Stimulated activated CD8-positive, alpha-beta memory T cell treated with anti-CD3 and anti-CD28 coated beads, Interleukin-12 subunit alpha, Interleukin-12 subunit beta, amount 100 ng/mL, for 4 hours (primary cell): ENCODE measurements around the gene CALY.

Experiments used
- DNase-seq: peaks from one replicate; pipeline ENCODE4 v3.0.0-alpha.2; 2020; ENCODE audit warnings: low read depth

CALY gene

DNA sequence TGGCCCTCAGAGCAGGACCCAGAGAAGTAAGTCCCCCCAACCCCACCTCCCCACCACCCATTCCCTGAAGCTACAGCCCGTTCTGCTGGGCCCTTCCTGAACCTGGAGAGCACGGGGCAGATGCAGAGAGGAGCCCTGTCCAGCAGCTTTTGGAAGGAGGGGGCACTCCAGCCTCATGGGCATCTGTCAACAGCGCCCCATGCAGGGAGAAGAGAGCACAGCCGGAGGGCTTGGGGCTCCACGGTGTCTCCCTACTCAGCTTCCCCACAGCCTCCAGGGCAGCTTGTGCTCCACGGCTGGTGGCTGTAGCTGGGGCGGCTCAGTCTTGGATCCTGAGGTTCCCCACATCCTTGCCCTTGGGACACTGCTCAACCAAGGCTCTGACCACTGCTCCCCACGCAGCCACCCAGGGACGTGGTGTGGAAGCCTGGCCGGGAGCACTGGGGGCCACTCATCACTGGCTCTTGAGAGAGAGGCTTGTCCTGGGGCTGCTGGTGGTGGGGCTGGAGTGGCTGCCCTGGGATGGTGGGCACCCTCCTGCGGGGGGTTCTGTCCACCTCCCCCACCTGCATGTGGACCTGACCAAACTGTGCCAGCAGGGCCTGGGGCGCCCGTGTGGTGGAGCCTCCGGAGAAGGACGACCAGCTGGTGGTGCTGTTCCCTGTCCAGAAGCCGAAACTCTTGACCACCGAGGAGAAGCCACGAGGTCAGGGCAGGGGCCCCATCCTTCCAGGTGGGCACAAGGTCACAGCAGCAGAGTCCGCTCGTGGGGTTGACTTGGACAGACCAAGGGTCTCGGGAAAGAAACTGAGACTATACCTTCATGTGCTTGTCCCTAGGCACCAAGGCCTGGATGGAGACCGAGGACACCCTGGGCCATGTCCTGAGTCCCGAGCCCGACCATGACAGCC is 15.0 kb upstream of the CALY start:
- no peak for DNase-seq

DNA sequence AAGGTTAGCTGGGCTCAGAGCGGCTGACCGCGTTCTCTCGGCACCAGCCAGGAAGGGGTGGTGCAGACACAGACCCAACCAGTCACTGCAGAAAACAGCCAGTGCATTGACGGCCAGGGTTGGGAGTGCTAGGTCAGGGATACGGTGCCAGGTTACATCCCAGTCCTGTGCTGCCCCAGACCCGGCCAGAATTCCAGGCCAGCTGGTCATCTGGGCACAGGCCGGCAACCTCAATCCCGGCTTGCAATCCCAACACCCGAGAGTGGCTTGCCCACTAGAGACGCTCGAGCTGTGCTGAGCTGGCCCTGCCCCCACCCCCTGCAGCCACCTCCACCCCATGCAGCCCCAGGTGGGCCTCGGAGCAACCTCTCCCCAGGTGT is 14.2 kb upstream of the CALY start:
- DNase-seq, result no peak

DNA sequence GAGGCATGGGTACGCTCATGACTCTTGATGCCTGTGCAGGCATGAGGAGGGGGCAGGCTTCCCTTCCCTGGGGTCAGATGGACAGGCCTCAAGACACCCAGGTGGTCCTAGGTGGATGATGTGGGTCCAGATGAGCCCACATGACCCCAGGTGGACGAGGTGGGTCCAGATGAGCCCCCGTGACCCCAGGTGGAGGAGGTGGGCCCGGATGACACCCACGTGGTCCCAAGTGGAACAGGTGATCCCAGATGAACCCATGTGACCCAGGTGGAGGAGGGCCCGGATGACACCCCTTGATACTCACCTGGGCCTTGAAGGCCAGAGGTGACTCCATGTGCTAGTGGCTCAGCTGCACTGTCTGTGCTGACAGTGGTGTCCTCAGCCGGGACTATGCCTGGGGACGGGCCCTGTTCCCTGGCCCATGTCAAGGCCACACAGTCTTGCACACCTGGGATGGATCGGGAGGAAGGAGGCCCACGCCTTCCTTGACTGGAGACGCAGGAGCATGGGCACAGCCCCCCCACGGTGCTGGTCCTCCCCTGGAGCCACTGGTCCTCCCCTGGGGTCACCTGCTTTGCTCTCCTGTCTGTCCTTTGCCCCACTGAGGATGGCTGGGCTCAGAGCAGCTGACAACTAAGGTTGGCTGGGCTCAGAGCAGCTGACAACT is 13.7 kb upstream of the CALY start:
- no peak for DNase-seq

DNA sequence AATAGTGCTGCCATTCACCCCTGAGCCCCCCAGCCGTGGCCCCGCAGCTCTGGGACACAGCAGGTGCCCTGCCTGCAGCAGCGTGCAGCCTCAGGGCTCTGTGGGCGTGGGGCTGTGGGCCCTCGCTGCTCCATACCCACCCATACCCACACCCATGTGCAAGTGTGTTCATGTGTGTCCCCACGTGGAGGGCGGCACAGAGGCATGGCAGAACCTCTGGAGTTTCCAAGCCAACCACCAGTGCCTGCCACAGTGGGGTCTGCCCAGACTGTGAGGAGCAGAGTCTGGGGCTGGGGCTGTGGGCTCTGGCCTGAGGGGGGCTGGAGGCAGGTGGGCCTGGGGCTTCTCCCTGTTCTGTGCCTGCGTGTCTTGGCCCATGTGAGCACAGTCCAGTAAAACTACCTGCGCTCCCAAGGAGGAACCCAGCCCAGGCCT is 12.9 kb upstream of the CALY start:
- DNase-seq, result no peak

DNA sequence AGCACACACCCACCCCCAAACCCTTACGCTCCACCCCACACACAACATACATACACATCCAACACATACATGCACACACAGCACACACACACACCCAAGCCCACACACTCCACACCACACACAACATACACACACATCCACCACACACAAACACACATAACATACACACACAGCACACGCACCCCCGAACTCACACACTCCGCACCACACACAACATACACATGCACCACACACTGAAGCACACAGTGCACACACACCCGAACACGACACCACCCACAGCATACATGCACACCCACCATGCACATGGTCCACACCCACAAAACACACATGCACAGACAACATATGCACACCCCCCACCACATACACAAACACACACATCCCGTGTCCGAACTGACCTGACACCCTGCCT is 12.5 kb upstream of the CALY start:
- no peak for DNase-seq

DNA sequence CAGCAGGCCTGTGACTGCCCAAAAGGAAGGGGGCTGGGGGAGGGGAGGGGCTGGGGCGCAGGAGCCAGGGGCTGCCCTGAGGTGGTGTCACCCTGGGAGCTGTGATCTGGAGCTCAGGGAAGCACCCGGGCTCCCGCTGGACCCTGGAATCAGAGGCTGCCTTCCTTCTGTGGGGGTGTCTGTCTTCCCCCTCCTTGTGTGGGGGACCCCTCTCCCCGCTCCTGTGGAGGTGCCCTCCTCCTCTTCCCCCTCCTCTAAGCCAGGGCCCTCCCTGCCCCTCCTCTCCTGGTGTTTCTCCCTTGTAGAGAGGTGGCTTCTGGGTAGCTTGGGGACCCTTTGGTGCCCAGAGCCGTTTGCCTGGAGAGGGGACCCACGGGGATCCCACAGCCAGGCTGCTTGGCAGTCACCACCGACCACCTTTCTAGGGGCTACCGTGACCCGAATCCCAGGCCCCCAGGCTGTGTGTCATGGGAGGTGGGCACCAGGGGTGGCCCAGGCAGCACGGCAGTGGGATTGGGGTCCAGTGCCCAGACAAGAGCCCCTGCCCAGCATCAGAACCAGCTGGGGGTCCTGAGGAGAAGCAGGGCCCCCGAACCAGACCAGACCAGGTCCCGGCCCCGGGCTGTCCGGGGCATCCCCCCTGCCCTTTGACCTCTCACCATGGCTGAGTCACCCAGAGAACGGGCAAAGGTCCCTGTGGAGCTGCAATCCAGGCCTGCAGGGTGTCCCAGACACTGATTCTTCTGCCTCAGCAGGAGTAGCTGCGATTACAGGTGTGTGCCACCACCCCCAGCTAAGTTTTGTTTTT is 11.2 kb upstream of the CALY start:
- DNase-seq, result no peak

DNA sequence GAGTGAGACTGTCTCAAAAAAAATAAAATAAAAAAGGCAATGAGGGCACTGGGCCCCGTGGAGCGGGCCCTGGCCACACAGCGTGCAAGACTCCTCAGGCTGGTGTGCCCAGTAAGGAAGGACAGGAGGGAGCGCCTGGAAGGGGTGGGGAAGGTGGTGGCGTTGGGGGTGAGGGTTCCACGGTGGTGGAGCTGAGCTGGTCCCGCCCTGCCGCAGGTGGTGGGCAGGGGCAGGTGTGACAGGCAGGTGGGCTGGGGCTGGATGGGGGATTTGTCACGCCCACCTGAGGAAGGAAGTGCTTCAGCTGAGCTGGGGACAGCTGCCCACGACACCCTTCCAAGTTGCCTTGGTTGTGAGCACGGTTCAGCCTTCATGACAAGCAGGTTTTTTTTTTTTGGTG is 9.7 kb upstream of the CALY start:
- DNase-seq, result no peak

DNA sequence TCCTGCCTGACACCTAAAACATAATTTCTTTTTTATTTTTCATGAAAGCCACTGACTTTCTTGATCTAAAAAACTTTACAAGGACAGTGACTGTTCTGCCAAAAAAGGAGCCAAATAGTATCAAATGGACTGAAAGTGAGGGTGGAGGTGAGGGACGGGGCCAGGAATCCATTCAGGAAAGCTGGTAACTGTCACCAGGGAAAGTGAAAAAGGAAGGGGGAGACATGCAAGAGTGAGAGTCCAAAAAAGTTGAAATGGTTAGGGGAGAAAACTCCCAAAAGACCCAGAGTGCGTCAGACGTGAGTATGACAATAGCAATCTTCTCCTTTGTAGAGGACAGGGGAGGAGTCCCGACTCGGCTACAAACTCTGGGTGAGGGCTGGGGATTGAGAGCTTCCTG is 7.5 kb upstream of the CALY start:
- DNase-seq, result no peak

DNA sequence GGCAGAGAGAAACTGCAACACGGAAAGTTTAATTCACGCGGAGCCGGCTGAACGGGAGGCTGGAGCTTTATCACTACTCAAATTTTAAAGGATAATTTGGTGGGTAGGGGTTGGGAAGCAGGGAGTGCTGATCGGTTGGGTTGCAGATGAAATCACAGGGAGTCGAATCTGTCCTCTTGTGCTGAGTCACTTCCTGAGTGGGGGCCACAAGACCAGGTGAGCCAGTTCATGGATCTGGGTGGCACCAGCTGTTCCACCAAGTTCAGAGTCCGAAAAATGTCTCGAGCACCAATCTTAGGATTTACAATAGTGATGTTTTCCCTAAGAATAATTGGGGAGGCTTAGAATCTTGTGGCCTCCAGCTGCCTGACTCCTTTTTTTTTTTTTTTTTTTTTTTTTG is 6.9 kb upstream of the CALY start:
- no peak for DNase-seq

DNA sequence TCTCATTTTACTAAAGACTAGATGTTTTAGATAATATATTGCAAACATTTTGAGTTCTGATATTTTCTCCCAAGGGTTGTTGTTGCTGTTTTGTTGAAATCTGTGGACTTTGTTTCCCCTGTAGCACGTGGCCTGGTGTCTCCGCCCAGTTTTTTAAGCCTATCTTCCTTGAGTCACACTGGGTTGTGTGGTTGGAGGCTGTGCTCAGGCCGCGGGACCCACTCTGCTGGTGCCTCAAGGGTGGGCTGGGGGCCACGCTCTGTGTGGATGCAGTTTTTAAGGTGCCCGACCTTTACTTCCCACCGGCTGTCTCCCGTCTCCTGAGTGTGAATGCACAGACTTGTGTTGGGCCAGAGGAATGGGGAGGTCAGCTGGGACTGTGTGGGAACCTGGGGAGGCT is 6.2 kb upstream of the CALY start:
- DNase-seq, result no peak

DNA sequence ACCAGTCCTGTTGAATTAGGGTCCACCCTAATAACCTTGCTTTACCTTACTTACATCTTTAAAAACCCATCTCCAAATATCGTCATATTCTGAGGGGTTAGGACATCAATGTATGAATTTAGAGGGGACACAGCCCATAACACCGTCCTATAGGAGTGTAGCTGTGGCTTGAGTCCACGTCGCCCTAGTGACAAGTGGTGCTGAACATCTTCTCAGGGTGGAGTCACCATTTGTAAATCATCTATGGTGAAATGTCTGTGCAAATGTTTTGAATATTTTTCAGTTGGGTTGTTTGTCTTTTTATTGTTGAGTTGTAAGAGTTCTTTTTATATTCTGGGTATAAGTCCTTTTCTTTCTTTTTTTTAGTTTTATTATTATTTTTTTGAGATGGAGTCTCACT is 5.3 kb upstream of the CALY start:
- DNase-seq, result no peak

DNA sequence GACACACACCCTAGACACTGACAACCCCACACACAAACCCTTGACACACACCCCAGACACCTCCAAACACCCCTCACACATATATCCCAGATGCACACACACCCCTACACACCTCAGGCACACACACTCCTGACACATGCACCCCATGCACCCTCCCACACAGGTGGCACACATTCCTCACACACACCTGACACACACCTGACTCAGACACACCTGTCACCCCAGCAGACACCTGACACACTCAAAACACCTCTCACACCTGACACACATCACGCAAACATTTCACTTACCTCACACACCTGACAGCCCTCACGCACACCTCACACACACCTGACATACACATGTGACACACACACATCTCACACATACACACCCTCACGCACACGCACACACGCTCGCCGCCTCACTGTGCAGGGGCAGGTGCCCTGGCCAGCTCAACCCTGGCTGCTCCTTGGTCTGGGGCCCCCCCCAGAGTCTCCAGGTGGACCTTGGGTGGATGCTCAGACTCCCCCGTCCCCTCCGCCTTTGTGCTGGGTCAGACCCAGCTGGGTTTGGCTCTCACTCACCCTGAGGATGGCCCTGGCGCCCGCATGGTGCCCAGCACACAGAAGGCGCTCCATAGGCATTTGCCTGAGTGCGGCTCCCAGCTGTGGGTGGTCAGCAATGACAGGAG is 3.1 kb upstream of the CALY start:
- no peak for DNase-seq

DNA sequence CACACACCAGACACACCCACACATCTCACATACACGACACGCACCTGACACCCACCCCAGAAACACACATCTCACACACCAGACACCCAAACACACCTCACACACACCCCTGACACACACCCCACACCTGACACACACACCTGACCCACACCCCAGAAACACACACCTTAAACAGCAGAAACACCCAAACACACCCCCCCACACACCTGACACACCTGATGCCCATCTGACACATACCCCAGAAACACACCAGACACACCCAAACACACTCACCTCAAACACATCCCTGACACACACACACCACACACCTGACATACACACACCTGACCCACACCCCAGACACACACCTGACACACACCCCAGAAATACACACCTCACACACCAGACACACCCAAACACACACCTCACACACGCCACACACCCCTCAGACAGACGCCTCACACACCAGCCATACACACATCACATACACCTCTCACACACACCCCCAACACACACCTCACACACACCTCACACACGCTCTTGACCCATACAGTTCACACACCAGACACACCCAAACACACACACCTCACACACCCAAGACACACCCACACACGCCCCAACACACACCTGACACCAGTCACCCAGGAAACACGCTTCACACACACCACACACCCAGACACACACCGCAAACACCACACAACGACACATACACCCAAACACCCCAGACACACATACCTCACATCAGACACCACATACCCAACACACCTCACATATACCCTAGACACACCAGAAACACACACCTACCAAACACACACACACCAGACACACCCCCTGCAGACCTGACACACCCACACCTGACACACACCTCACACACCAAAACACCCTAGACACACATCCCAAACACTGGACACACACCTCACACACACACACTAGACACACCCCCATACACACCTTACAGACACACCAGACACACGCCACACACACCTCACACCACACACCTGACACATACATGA is 1.7 kb upstream of the CALY start:
- no peak for DNase-seq

DNA sequence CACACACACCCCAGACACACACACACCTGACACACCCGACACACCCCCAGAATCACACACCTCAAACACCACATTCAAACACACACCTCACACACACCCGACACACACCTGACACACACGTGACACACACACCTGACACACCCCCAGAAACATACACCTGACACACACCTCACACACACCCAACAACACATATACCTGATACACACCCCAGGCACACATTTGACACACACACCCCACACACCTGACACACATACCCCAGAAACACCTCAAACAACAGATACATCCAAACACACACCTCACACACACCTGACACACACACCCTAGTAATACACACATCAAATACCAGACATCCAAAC is 652 bp upstream of the CALY start:
- DNase-seq, result no peak

DNA sequence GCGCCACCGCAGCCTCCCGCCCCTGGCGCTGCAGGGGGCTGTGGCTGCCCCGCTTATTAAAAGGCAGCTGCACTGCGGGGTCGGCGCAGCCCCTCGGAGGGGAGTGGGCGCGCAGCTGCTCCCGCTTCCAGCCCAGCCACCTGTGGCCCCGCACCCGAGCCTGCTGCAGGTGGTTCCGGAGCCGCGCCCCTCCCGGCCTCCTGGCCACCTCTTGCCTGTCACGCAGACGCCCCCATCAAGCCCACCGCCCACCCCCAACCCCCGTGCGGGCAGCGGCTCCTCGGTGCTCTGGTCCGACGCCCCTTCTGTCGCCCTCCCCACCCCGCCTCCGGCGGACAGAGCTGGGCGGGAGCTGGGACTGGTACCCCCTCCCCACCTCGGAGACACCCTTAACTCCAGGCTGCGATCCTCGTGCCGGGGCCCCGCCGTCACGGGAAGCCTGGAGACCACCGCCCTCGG is 549 bp downstream of the CALY start:
- DNase-seq, result no peak

DNA sequence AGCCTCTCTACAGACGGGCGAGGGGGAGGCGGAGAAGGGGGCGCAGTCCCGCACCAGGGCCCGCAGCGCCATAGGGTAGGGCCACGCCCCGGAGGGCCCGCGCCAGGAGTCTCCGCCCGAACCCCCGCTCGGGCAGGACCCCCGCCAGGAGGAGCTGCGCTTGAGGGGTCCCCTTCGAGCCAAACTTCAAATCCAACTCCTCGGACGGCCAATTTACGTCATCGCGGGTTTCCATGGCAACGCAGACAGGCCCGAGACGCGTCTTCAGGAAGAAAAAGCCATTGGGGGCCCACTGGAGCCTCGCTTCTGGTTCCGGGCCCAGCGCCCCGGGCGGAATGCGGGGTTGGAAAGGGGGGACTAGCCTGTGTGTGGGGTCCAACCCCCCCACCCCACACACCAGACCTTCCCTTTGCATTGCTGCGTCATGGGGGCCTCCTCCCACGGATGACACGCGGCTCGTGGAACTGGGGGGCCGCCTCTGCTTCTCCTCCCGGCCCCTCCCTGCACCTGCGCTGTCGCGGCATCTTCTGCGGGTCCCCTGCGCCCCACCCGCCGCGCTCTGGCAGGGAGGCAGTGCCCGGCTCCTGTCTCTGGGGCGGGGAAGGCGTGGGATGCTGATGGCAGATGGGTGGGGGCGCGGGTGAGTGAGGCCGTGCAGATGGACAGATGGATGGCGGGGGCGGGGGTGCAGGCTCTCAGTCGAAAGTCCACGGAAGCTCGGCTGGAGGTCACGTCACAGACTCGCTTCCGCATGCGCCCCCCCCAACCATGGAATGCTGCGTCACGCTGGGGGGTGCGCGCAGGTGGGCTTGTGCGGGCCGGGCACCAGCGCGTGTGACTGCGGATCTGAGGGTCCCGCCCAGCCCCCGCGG is 1.2 kb downstream of the CALY start:
- peak; percentile 71 for DNase-seq

DNA sequence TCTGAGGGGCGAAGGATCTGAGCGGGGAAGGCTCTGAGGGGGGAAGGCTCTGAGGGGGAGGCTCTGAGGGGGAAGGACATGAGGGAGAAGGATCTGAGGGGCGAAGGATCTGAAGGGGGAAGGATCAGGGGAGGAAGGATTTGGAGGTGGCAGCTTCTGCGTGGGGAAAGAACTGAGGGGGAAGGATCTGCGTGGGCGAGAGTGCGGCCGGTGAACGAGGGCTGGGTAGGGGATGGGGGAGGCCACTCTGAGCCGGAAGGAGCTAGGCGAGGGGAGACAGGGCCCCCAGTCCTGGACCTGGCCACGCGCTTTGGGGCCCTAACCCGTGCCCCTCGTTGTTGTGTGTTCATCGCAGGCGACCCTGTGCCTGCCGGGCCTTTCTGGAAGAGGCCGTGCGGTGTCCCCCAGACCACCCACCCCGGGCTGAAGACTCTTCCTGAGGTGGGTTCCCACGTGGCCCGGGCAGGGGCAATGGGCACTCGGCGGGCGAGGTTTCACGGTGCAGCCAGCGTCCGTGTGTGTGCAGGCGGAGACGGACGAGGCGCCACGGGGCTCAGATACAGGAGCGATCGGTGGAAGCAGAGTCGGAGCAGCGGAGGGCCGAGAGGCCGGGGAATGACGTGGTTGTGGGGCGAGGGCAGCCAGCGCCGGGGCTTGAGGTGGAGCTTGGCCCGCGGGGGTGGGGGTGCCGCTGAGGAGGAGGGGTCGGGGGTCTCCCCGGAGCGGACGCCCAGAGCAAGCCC is 2.0 kb downstream of the CALY start:
- no peak for DNase-seq

DNA sequence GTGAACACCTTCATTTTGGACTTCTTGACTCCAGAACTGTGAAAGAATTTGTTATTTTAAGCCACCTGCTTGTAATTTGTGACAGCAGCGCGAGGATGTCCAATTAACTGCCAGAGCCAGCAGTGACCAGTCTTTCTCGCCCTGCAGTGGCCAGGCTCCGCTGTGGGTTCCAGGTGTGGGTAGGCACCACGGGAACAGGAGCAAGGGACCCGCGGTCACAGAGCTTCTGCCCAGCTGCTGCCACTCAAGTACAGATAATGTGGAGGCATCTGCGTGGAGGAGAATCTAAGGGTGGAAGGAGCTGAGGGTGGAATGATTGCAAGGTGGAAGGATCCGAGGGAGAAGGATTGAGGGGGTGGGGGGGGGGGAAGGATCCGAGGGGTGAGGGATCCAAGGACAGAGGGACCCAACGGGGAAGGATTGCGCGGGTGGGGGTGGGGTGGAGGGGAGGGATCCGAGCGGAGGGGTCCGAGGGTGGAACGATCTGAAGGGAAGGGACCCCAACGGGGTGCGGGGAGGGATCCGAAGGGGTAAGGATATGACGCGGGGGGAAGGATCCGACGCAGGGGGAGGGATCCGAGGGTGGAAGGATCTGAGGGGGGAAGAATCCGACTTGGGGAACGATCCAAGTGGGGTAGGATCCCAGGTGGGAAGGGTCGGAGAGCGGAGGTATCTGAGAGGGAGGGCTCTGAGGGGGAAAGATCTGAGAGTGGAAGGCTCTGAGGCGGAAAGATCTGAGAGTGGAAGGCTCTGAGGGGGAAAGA is 3.6 kb downstream of the CALY start:
- DNase-seq, result no peak
